Hepatocyte (in vitro differentiated cells): ENCODE results near the gene NUPR1. TPM values are rescaled to one million over a fixed set of nuclear protein-coding genes. Genes with fewer than 3 reads are reported as not detected.
A peak's percentile ranks its signal among the peaks of the same experiment; 100 is the strongest.

Source experiments
- DNase-seq: peaks from one replicate; pipeline ENCODE4 v3.0.0-alpha.2; 2016; ENCODE audit warnings: low spot score
- H2AFZ ChIP-seq: fragments of 200-600 bp; sonication (generic); 2 replicates; pipeline ENCODE4 v1.6.0; 2016; ENCODE audit warnings: antibody characterized with exemption, mild to moderate bottlenecking
- H3K27ac ChIP-seq: fragments of 200-600 bp; sonication (generic); 2 replicates; pipeline ENCODE4 v1.5.1; 2016; ENCODE audit warnings: mild to moderate bottlenecking
- H3K27me3 ChIP-seq: fragments of 200-600 bp; sonication (generic); 2 replicates; pipeline ENCODE4 v1.6.1; 2016
- H3K36me3 ChIP-seq: fragments of 200-600 bp; sonication (generic); replicated peaks from 2 replicates; pipeline ENCODE4 v1.5.1; 2016; ENCODE audit warnings: low read depth; ENCODE audit not compliant: insufficient read depth
- H3K4me1 ChIP-seq: fragments of 200-600 bp; sonication (generic); 2 replicates; pipeline ENCODE4 v1.5.1; 2016; ENCODE audit warnings: mild to moderate bottlenecking, moderate library complexity; ENCODE audit not compliant: insufficient read depth
- H3K4me2 ChIP-seq: fragments of 200-600 bp; sonication (generic); 2 replicates; pipeline ENCODE4 v1.6.0; 2016
- H3K4me3 ChIP-seq: fragments of 200-600 bp; sonication (generic); 2 replicates; pipeline ENCODE4 v1.5.1; 2016; ENCODE audit warnings: mild to moderate bottlenecking
- H3K79me2 ChIP-seq: fragments of 200-600 bp; sonication (generic); 2 replicates; pipeline ENCODE4 v1.6.0; 2017; ENCODE audit warnings: mild to moderate bottlenecking
- H3K9me2 ChIP-seq: fragments of 200-600 bp; sonication (generic); replicated peaks from 2 replicates; pipeline ENCODE4 v1.6.0; 2017; ENCODE audit warnings: mild to moderate bottlenecking; ENCODE audit not compliant: insufficient read depth
- H3K9me3 ChIP-seq: fragments of 200-600 bp; sonication (generic); 2 replicates; pipeline ENCODE4 v1.5.1; 2016; ENCODE audit warnings: low read depth, mild to moderate bottlenecking
- H4K20me1 ChIP-seq: fragments of 200-600 bp; sonication (generic); 2 replicates; pipeline ENCODE4 v1.6.0; 2016; ENCODE audit warnings: mild to moderate bottlenecking; ENCODE audit not compliant: insufficient read depth, poor library complexity, severe bottlenecking
- EZH2 ChIP-seq: fragments of 200-600 bp; sonication (generic); IDR thresholded peaks from 2 replicates; pipeline ENCODE4 v1.6.1; 2016; ENCODE audit warnings: antibody characterized with exemption, mild to moderate bottlenecking, borderline replicate concordance
- EZH2phosphoT487 ChIP-seq: fragments of 200-600 bp; sonication (generic); IDR thresholded peaks from one replicate; pipeline ENCODE4 v1.6.1; 2018; ENCODE audit warnings: antibody characterized with exemption, mild to moderate bottlenecking, low read depth, moderate library complexity; ENCODE audit not compliant: unreplicated experiment, severe bottlenecking
- WGBS: methylation state at CpG from one replicate; pipeline ENCODE4 v1.1.6; 2016; ENCODE audit warnings: low lambda C conversion rate; ENCODE audit errors: missing lambda C conversion rate; 5-methylcytosine and 5-hydroxymethylcytosine counted together
- polyA plus RNA-seq: library from polyadenylated mRNA; unstranded; fragments of >200 nt; fragmentation: Nextera tagmentation; extraction: Ambion mirVana; gene quantifications from 2 replicates; pipeline ENCODE4 v1.2.1, GENCODE V29; 2016
- total RNA-seq: library from RNA; depleted of rRNA; stranded (reverse); fragments of >200 nt; gene quantifications from 2 replicates; pipeline ENCODE4 v1.2.3, GENCODE V29; 2014
- TF ChIP-seq, protein P1 (sequence below): fragments of 200-600 bp; sonication (generic); IDR thresholded peaks from 2 replicates; pipeline ENCODE4 v1.5.1; 2016; ENCODE audit warnings: antibody characterized with exemption, mild to moderate bottlenecking; ENCODE audit not compliant: poor library complexity

The NUPR1 gene
- total and polyA plus RNA-seq, 2 experiments from 2014 or later = 18.0 to 130 TPM

DNA sequence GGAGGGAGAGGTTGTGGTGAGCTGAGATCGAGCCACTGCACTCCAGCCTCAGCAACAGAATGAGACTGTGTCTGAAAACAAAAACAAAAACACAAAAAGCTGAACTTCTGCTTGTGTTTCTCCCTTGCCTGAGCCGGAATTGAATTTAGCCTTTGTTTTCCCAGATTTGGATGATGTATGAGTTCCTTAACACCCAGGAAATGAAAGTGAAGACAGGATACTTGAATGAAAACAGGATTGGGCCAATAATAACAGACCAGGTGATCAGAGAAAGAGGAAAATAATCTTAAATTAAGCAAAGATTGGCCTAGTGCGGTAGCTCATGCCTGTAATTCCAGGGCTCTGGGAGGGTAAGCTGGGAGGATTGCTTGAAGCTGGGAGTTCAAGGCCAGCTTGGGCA lies 1.6 kb upstream of the NUPR1 start:
- Histone ChIP-seq H3K27ac (no peak overlapping the region), H3K27me3 (no peaks in the 10 kb centered on the region), H4K20me1 (no peaks in the 10 kb centered on the region), H3K9me2 (no peaks in the 10 kb centered on the region), H2AFZ (no peak overlapping the region), H3K36me3 (no peaks in the 10 kb centered on the region), H3K4me1 (peaks cover 13% of the 10 kb centered on the region), H3K79me2 (peaks cover 9% of the 10 kb centered on the region), H3K4me2 (no peak overlapping the region), H3K9me3 (no peaks in the 10 kb centered on the region), H3K4me3 (no peak overlapping the region)
- TF ChIP-seq EZH2phosphoT487 (no peak), EZH2 (no peak)
- TF ChIP-seq, protein P1, sequence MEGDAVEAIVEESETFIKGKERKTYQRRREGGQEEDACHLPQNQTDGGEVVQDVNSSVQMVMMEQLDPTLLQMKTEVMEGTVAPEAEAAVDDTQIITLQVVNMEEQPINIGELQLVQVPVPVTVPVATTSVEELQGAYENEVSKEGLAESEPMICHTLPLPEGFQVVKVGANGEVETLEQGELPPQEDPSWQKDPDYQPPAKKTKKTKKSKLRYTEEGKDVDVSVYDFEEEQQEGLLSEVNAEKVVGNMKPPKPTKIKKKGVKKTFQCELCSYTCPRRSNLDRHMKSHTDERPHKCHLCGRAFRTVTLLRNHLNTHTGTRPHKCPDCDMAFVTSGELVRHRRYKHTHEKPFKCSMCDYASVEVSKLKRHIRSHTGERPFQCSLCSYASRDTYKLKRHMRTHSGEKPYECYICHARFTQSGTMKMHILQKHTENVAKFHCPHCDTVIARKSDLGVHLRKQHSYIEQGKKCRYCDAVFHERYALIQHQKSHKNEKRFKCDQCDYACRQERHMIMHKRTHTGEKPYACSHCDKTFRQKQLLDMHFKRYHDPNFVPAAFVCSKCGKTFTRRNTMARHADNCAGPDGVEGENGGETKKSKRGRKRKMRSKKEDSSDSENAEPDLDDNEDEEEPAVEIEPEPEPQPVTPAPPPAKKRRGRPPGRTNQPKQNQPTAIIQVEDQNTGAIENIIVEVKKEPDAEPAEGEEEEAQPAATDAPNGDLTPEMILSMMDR = no peak
- DNase-seq = no peak
- WGBS = 95% methylated on average over 3 of the region's 3 CpGs

DNA sequence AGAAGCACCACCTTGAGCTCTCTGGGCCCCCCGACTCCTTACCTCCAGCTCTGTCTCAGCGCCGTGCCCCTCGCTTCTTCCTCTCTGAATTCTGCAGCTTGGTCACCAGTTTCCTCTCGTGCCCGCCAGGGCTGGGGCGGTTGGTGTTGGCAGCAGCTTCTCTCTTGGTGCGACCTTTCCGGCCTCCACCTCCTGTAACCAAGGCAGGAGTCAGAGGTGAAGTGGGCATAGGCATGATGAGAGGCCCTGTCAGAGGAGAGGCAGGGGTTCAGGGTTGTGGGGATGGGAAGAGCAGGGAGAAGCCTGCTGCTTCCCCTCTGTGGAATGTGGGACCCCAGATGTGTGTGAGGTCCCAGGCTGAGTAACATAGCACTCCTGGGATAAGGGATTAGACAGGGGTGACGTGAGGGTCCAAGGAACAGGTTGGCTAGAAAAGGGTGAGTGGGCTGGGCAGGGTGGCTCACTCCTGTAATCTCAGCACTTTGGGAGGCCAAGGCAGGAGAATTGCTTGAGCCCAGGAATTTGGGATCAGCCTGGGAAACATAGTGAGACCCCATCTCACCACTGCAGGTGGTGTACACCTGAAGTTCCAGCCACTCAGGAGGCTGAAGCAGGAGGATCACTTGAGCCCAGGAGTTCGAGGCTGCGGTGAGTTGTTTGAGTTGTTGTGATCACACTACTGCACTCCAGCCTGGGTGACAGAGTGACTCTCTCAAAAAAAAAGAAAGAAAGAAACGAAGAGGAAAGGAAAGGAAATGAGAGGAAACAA lies 626 bp downstream of the NUPR1 start:
- H3K27ac ChIP-seq = peak overlapping the region; percentile 89
- H3K9me3 ChIP-seq = no peaks in the 10 kb centered on the region
- TF ChIP-seq EZH2 = no peak
- TF ChIP-seq, protein P1 = no peak
- no peaks in the 10 kb centered on the region for H3K36me3 ChIP-seq
- no peaks in the 10 kb centered on the region for H3K27me3 ChIP-seq
- peak overlapping the region; percentile 72 for H3K4me2 ChIP-seq
- 95% methylated on average over 13 of the region's 13 CpGs for WGBS
- H3K4me3 ChIP-seq = no peak overlapping the region
- H3K4me1 ChIP-seq = peaks cover 13% of the 10 kb centered on the region
- H4K20me1 ChIP-seq = no peaks in the 10 kb centered on the region
- no peak for DNase-seq
- H2AFZ ChIP-seq = peak overlapping the region; percentile 10
- H3K9me2 ChIP-seq = no peaks in the 10 kb centered on the region
- H3K79me2 ChIP-seq = peaks cover 9% of the 10 kb centered on the region

DNA sequence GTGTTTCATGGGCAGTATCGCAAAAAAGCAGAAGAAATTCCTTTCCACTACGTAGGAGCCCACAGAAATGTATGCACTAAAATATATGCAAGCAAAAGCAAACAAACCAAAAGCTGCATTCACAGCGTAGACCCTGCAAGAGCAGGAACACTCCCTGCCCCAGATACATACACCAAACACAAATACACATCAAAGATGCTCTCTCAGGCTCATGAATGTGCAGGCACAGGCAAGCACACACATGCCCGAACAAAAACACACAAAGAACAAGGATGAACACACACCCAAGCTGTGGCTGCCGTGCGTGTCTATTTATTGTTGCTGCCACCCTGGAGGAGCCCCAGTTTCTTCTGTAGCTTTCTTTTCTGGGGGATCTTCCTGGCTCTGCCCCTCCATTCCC lies 1.7 kb downstream of the NUPR1 start:
- Histone ChIP-seq H3K36me3 (no peaks in the 10 kb centered on the region), H3K27ac (no peak overlapping the region), H3K4me3 (no peak overlapping the region), H3K9me3 (no peaks in the 10 kb centered on the region), H3K9me2 (no peaks in the 10 kb centered on the region), H4K20me1 (no peaks in the 10 kb centered on the region), H2AFZ (no peak overlapping the region), H3K4me1 (peaks cover 13% of the 10 kb centered on the region), H3K79me2 (peaks cover 9% of the 10 kb centered on the region), H3K27me3 (no peaks in the 10 kb centered on the region), H3K4me2 (peak overlapping the region; percentile 72)
- 75% methylated on average over 6 of the region's 6 CpGs for WGBS
- TF ChIP-seq, protein P1 = no peak
- TF ChIP-seq EZH2phosphoT487 (no peak), EZH2 (no peak)
- no peak for DNase-seq
